HG03571 (cell line): ENCODE data around the gene LMNTD1.
"Not testable (repeated sequence)": the region's sequence is repeated elsewhere in the genome, so short reads cannot be mapped to it uniquely, and the experiment has no call there.

Experiments used
- ATAC-seq: cut with Tn5 transposase; IDR thresholded peaks from one replicate; pipeline ENCODE4 v1.9.1; 2021; ENCODE audit not compliant: unreplicated experiment

Gene LMNTD1

DNA sequence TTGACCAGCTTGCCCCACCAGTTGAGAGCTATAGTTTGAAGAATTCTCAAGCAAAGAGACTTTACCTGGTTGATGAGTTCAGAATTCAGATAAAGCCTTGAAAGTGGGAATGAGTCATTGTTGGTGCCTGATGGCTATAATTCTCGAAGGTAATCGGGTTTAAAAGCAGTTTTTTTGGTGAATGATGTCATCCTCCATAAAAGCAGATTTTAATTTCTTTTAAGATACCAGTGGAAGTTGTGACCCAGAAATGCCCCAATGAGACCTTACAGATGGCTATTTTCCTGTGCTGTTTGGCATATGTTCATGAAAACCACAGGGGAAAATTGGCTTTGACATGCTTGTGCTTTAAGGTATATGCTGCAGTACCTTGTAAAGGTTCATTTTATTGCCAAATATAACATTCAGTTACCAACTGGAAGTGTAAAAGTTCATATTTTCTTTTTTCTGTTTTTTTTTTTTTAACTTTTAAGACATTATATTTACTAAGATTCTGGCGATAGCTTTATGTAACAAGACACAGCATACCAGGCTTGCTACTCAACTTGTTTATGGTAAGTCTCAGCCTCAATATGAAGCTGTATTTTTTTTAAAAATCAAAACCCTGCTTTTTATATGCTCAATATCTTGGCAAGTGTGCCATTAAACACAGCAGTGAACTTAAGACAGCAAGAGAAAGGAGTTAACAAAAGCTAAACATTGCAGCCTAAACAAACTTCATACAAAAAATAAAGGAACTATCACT, 119.3 kb downstream of the LMNTD1 start:
- ATAC-seq, result no peak

DNA sequence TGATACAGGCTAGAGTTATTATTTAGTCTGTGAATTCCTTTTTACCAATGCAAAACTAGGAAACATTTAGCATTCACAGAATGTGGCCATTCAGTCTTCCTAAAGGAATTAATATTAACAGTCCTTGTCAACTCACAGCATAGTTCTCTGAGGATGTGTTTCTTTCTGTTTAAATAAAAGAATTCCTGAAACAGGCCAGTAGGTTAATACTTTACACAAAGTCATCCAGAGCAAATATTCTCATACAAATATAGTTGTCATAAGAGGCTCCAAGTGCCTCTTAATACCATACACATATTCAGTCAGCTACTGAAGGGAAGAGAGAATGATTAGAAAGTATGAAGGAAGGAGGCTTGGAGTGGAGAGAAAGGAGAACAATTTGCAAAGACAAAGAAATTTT, 120.1 kb downstream of the LMNTD1 start:
- ATAC-seq, result no peak

DNA sequence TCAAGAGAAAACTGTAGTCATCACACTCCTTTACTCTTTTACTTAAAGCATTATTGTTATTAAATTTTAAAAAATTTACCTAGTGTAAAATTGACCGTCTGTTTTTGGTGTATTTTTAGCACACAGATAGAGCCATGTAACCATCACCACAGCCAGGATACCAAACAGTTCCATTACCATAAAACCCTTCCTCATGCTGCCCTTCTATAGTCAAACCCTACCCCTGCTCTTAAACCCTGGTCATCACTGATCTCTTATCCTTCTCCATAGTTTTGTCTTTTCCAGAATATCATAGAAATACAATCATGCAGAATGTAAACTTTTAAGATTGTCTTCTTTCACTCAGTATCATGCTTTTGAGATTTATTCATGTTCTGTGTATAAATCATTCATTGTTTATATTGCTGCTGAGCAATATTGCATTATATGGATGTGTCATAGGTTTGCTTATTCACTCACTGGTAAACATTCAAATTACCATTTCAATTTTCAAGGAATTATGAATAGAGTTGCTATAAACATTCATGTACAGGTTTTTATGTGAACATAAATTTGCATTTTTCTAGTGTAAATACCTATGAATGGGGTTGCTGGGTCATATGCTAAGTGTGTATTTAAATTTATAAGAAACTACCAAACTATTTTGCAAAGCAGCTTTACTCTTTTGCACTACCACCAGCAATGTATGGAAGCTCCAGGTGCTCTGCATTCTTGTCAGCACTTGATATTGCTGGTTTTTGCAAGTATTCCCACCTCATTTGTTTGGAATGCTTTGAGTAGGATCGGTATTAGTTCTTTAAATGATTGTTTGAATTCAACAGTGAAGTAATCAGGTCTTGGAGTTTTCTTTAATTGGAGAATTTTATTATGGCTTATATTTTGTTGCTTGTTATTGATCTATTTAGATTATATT, 125.5 kb downstream of the LMNTD1 start:
- ATAC-seq, result no peak

DNA sequence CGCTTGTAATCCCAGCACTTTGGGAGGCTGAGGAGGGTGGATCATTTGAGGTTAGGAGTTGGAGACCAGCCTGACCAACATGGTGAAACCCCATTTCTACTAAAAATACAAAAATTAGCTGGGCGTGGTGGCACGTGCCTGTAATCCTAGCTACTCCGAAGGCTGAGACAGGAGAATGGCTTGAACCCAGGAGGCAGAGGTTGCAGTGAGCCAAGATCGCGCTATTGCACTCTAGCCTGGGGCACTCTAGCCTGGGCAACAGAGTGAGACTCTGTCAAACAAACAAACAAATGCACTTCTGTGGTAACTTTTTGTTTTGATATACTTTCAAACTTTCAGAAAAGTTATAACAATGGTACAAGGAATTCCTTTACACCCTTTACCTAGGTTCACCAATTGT, 126.3 kb downstream of the LMNTD1 start:
- not testable (repeated sequence) for ATAC-seq
